ENCODE measurements around the gene TRABD. TPM values are rescaled to one million over a fixed set of nuclear protein-coding genes. Genes with fewer than 3 reads are reported as not detected.
"Not testable (repeated sequence)": the region's sequence is repeated elsewhere in the genome, so short reads cannot be mapped to it uniquely, and the experiment has no call there.

TRABD gene, protein sequence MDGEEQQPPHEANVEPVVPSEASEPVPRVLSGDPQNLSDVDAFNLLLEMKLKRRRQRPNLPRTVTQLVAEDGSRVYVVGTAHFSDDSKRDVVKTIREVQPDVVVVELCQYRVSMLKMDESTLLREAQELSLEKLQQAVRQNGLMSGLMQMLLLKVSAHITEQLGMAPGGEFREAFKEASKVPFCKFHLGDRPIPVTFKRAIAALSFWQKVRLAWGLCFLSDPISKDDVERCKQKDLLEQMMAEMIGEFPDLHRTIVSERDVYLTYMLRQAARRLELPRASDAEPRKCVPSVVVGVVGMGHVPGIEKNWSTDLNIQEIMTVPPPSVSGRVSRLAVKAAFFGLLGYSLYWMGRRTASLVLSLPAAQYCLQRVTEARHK
- total RNA-seq (2014; rRNA removed) = 26.3 and 31.5 TPM in 2 replicates
- polyA plus RNA-seq (2012) = 16.2 TPM

DNA sequence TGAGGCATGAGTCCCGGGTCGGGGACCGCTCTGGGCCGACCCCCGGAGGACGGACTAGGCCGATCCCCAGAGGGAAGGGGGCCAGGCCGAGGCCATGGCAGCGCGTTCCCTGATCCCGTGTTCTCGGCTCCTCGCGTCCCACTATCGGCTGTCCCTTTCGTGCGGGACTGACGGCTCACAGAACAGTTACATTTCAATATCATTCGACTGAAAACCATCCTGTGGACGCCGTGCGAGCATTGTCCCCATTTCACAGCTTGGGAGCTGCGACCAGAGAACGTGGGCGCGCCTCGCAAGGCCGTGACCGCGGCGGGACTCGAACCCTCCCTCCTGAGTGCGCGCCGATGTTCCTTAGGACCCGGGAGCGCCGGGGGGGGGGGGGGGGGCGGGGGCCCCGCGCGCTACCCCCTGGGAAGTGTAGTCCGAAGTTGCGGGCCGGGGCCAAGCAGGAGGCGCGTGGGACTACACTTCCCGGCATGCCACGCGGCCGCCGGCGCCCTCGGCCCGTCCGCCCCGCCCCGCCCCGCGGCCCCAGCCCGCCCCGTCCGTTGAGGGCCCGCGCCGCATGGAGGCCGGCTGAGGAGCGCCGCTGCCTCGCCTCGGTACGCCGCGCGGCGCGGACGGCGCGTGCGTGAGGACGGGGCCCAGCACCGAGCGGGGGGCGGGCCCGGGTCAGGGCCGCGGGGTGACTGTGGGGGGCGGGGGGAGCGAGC, at the start of gene TRABD:
Gene TRABD, plus strand, starts transcription at position 539 of the 713 bp plus-strand sequence. CDS start 7,148 bp downstream, outside the sequence.
- peak; percentile 83 for DNase-seq (ENCODE audit: low read depth)

DNA sequence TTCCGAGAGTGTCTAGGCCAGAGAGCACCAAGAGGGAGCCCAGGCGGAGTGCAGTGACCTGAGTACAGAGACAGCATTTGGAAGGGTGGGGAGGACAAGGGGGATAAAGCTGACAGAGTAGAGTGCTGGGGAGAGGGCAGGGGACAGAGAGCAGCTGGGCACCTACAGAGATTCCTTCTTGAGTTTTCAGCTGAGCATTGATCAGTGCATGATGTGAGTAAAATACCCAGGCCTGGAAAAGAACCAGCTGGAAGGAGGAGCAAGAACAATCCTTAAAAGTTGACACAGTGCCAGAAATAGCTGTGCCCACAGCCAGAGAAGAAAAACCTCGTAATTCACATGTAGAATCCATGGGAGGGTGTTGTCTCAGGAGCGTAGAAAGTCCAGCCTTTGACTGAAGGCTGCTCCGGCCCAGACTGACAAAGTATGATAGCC, 49.1 kb upstream of the TRABD start:
- DNase-seq (ENCODE audit: low read depth) = peak; percentile 12

DNA sequence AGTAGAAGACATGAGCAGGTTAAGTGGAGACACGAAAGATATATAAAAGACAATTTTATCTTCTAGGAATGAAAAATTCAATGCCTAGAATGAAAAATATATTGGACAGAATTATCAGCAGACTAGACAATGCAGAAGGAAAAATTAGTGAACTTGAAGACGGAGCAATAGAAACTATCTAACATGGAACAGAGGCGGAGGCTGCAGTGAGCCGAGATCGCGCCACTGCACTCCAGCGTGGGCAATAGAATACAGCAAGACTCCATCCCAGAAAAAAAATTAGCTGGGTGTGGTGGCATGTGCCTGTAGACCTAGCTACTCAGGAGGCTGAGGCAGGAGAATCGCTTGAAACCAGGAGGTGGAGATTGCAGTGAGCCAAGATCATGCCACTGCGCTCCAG, 48.4 kb upstream of the TRABD start:
- not testable (repeated sequence) for DNase-seq (ENCODE audit: low read depth)

DNA sequence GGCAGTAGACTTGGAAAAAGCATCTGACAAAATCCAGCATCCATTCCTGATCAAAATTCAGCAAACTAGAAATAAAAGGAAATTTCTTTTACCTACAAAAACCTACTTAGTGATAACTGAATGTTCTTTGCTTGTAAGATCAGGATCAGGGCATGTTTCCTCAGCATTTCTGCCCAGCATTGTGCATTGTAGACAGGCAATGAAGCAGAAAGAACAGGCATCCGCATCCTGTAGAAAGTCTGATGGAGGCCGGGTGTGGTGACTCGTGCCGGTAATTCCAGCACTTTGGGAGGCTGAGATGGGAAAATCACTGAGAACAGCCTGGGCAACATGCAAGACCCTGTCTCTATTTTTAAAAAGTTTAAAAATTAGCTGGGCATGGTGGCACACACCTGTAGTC, 47.7 kb upstream of the TRABD start:
- no peak for DNase-seq (ENCODE audit: low read depth)

DNA sequence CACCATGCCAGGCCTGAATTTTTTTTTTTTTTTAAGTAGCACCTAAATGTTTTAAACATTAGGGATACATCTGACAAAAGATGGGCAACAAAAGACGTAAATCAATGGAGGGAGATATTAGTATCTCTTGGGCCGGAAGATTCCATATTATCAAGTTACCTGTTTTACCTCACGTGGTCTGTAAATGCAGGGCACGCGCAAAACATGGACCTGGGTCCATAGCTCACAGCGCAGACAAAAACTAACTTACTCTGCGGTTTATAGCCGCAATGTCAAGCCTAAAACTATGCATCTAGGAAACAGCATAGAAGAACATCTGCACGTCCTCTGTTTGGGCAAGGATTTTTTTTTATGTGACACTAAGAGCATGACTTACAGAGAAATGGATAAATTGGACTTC, 46.7 kb upstream of the TRABD start:
- DNase-seq (ENCODE audit: low read depth) = no peak

DNA sequence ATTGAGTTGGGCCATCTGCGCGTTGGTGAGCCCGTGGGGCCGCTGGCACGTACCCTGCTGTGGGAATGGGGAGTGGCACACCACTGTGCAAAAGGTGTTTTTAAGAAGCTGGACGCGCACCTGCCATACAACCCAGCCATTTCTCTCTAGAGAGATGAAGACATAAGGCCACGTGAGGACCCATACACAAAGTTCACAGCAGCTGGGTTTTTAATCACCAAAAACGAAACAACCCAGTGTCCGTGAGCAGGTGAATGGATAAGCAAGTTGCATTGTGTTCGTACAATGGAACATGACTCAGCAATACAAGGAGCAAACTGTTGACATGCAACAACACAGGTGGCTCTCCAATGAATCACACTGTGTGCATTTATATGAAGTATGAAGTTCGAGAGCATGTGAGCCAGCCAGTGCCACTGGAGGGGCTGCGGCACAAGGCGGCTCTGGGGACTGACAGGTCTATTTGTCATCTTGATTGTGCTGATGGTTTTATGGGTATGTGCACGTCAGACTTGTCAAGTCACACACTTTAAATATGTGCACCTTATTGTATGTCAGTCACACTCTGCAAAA, 45.8 kb upstream of the TRABD start:
- DNase-seq (ENCODE audit: low read depth) = no peak

DNA sequence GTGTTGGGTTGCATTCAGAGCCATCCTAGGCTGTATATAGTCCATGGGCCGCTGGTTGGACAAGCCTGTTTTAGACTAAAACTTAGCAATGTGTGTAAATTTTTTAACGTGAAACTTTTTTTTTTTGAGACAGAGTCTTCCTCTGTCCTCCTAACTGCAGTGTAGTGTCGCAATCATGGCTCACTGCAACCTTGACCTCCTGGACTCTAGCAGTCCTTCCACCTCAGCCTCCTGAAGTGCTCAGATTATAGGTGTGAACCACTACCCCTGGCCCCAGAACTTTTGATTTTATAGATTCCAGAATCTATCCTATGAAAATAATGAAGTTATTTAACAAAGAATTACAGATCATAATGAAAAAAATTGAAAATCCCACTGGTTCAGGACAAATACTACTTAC, 45.1 kb upstream of the TRABD start:
- DNase-seq (ENCODE audit: low read depth) = no peak

DNA sequence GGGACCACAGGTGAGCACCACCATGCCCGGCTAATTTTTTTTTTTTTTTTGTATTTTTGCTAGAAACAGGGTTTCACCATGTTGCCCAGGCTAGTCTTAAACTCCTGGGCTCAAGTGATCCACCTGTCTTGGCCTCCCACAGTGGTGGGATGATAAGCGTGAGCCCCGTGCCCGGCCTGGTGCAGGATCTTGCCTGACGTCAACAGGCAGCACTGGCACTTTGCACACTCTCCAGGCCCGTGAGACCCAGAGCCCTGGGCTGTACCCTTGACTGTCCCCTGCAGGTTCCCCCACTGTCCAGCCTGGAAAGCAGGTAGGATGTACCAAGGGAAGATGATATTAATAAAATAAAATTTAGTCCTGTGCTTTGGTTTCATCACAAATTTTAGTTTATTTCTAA, 44.3 kb upstream of the TRABD start:
- DNase-seq (ENCODE audit: low read depth) = no peak

DNA sequence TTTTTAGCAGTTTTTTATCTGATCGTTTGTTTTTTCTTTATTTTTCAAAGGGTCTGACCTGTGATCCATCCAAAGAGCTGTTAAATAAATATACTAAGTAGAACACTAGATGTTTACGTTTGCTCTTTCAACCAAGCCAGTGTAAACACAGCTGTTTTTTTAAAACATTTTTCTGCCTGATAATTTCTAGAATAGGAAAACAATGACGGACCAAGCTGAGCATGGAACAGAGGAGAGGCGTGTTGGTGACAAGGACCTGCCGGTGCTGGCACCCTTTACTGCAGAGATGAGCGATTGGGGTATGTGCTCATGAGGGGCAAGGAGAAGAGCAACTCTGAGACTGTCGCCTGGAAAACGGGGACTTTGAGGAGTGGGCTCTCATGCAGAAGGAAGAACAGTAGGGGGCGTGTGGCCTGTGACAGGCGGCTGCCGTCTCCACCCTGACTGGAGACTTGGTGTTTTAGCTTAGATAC, 43.8 kb upstream of the TRABD start:
- no peak for DNase-seq (ENCODE audit: low read depth)

DNA sequence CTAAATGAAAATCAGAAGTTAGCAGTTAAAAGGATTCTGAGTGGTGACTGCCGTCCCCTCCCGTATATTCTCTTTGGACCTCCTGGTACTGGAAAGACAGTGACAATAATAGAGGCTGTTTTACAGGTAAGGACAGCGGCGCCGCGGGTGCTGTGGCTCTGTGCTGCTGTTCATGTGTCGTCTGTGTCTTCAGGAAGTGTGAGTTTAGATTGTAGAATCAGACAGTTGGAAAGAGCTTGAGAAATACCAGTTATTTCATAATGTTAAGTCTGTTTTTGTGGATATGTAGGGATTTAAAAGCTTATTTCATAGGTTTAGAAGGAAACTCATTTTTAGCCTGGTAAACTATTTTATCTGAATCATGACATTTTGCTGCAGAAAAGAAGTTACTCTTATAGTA, 42.6 kb upstream of the TRABD start:
- no peak for DNase-seq (ENCODE audit: low read depth)

DNA sequence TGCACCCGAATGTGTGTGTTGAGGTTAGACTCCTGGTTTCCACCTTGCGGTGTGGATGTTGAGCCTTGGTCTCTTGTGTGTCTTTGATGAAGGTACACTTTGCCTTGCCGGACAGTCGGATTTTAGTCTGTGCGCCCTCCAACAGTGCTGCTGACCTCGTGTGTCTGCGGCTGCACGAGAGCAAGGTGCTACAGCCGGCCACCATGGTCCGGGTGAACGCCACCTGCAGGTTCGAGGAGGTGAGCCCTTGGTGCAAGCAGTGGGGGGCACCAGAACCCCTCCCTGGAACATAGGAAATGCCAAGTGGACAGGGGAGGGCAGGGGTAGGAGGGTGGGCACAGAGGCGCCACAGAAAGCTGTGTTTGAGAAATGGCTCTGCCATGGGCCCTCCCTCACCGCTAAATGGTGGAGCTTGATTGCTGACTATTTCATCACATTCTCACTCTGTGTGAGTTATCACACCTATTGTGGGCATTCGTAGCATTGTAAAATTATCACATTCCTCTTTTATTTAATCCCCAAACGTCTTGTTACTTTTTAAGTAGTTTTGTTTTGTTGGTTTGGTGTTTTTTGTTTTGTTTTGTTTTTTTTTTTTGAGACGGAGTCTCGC, 41.6 kb upstream of the TRABD start:
- DNase-seq (ENCODE audit: low read depth) = no peak

DNA sequence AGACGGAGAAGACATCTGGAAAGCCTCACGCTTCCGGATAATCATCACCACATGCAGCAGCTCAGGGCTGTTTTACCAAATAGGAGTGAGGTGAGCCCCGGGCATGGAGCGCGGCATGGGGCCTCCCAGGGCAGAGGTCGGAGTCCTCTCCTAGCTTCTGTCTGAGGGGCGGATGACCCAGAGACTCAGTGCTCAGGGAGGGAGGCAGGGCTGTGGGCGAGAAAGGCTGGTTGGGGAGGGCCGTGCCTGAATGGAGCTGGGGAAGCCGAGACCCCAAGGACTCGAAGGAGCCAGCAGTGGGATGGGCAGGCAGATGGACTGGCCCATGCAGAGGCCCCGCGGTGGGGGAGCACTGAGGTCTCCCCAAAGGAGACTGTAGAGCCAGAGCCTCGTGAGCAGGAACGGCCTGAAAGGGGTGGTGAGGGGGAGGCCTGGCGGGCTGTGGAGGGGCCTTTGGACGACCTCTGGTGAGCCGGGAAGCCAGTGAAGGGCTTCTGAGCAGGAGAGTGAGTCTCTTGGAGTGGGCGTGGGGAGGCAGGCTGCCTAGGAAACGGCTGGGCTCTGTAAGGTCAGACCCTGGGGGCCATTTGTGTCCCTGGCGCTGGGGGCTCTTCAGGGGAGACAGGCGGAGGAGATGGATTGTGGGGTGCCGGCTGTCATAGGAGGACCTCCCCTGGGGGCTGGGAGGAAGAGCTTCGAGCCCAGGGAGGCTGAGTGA, 39.8 kb upstream of the TRABD start:
- DNase-seq (ENCODE audit: low read depth) = no peak

DNA sequence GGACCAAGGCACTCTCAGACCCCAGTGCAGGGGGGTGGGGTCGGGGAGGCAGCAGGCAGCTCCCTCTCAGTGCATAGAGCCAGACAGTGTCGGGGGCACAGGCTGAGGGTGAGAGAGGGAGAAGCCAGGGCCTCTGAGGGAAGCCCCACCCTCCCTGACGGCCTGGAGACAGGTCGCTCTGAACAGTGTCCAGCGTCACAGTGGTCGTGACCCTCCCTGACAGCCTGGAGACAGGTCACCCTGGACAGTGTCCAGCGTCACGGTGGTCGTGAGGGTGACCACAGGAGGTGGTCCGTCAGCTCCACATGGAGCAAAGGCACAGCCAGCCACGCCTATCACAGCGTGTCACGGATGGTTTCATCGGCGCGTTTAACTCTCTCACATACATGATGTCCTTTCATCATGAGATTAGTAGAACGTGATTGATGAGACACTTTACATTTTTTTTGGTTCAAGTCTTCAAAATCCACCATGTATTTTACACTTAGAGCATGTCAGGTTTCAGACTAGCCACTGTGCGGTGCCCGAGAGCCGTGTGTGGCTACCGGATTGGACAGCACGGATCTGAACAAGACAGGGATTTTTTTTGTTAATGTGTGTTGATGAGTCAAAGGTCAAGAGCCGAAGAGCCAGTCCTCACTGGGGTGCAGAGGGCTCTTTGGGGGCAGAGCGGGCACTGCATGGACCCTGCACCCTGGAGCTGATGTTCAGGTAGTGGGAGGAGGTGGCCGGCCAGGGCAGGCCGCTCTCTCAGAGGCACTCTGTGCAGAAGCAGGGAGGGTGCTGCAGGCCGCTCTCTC, 39.1 kb upstream of the TRABD start:
- peak; percentile 68 for DNase-seq (ENCODE audit: low read depth)

DNA sequence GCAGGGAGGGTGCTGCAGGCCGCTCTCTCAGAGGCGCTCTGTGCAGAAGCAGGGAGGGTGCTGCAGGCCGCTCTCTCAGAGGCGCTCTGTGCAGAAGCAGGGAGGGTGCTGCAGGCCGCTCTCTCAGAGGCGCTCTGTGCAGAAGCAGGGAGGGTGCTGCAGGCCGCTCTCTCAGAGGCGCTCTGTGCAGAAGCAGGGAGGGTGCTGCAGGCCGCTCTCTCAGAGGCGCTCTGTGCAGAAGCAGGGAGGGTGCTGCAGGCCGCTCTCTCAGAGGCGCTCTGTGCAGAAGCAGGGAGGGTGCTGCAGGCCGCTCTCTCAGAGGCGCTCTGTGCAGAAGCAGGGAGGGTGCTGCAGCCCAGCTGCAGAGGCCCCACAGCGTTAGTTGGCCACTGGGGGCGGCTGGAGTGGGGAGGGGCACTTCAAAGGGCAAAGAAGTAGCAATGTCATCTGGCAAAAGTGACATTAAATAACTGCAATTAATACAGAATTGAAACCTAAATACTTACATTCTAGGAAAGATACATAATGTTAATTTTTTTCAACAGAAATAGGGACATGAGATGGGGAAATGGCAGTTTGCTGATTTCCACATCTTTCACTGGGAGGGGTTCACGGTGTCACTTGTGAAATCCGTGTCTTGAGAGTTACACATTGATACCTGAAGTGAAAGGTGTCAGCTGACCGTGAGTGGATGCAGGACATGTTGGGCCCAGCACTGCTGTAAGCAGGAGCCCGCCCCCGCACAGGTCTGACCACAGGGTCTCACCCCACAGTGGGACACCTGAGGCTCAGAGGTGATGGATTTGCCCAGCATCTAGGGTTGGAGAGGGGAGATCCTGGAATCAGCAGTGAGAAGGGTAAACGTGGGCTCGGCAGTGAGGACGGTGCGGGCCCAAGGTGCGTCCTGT, 38.2 kb upstream of the TRABD start:
- DNase-seq (ENCODE audit: low read depth) = not testable (repeated sequence)

DNA sequence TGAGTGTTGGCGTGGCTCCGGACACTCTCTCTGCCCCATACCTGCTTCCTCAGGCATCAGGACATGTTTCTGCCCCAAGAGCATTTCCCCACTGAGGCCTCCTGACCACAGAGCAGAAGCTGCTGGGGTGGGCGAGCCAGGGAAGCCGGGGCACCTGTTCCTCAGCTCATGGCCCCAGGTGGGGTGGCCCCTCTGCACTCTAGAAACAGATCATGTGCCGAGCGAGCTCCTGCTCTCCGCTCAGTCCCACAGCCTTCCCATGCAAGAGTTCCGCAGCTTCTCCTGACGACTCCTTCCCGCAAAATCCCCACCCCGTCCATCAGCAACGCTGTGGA, 37.6 kb upstream of the TRABD start:
- DNase-seq (ENCODE audit: low read depth) = no peak

DNA sequence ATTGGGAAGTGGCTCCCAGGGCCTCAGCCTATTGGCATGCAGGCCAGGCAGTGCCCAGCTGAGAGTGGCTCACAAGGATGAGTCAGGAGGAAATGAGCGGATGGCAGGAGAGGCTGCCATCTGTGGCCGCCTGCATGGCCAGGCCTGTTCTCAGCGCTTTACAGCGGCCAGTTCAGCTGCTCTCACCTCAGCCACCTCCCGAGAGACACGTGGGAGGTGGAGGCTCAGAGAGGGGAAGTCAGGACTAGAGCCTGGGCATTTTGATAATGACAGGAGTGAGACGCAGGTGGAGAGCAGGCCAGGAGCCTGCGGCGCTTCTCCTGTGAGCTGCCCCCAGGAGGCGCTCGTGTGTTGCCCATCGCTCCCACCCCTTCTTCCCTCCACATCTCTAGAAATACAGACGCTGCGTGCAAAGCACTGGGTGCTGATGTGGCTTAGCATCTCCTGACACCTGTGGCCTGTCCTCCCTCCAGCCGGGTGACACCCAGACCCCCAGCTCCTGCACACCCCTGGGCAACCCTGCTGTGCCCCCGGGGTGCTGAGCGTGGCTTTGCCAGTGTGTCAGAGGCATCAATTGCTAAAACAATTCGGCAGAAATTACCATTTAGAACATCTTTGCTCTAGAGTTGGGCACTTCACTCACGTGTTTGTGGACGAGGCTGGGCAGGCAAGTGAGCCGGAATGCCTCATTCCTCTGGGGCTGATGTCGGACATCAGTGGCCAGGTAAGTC, 36.6 kb upstream of the TRABD start:
- peak; percentile 67 for DNase-seq (ENCODE audit: low read depth)

DNA sequence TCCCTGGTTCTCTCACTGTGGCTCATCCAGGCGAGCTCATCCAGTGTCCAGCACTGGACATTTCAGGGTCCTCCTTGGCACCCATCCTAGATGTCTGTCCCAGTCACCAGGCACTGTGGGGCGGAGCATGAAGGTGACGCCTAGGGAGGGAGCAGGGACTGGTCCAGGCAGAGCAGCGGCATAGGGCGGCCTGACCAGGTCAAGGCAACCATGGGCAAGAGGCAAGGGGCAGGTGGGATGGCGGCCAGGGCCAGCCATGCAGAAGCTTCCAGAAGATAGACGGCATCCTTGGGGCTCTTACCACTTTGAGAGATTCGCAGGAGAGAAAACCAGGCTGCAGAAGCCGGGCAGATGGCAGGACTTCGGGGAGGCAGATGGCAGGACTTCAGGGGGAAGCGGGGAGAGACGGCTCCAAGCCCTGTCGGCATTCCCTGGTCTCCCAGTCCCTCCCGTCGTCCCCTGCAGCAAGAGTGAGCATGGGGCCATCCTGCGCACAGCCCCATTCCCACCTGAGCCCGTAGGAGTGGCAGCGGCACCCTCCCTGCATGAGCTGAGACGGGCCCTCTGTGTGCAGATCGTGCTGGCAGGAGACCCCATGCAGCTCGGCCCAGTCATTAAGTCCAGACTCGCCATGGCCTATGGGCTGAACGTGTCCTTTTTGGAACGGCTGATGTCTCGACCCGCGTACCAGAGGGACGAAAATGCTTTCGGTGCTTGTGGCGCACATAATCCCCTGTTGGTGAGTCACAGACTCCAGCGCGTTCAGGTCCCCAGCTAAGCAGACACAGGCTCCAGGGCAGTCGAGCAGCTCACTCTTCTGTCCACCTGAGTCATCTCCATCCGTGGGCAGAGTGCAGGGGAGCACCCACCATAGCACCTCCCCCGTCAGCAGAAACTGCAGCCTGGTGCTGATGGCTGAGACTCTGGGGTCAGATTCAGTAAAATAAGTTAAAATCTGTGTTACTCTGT, 35.3 kb upstream of the TRABD start:
- no peak for DNase-seq (ENCODE audit: low read depth)
